Left lung (tissue), 10 donors: ENCODE results near the gene FIGNL1. TPM values are rescaled to one million over a fixed set of nuclear protein-coding genes. Genes with fewer than 3 reads are reported as not detected.
A peak's percentile ranks its signal among the peaks of the same experiment; 100 is the strongest.

Experiments used
- ATAC-seq: fragments of 200-7000 bp; cut with Tn5 transposase; one replicate; pipeline ENCODE4 v1.9.1; 2020; ENCODE audit warnings: moderate library complexity
- DNase-seq, 4 donors: peaks; one replicate each; pipeline ENCODE4 v3.0.0-alpha.2; 2013 to 2020
- H3K27ac ChIP-seq, 2 donors: fragments of 200-600 bp; sonication (generic) in 1 of 2; one replicate each; pipeline versions ENCODE4 v1.5.0 to v1.8.0; 2020 to 2021
- H3K27me3 ChIP-seq, 2 donors: fragments of 200-600 bp; sonication (generic) in 1 of 2; one replicate each; pipeline versions ENCODE4 v1.5.0 to v1.8.0; 2020 to 2021
- H3K36me3 ChIP-seq, 2 donors: fragments of 200-600 bp; sonication (generic) in 1 of 2; one replicate each; pipeline versions ENCODE4 v1.5.0 to v1.8.0; 2020 to 2021
- H3K4me1 ChIP-seq, 2 donors: fragments of 200-600 bp; one replicate each; pipeline ENCODE4 v1.8.0; 2021
- H3K4me3 ChIP-seq, 2 donors: fragments of 200-600 bp; sonication (generic) in 1 of 2; one replicate each; pipeline versions ENCODE4 v1.5.0 to v1.8.0; 2020 to 2021; ENCODE audit warnings: mild to moderate bottlenecking in 1 of 2
- H3K9me3 ChIP-seq, 2 donors: fragments of 200-600 bp; sonication (generic) in 1 of 2; one replicate each; pipeline versions ENCODE4 v1.5.0 to v1.8.0; 2020 to 2021
- CTCF ChIP-seq, 2 donors: fragments of 200-600 bp; sonication (generic) in 1 of 2; IDR thresholded peaks; one replicate each; pipeline versions ENCODE4 v1.5.0 to v1.8.0; 2021; ENCODE audit warnings: antibody characterized with exemption in 2 of 2
- intact Hi-C, 2 donors: fragments of 100-400 bp; cut with DNase I; formaldehyde crosslinking; loops; one replicate each; pipeline versions ENCODE4 v1.11.2 to v1.14.2; 2022
- polyA plus RNA-seq, 6 donors: library from polyadenylated mRNA; unstranded; fragments of 120-200 nt; gene quantifications; one replicate each; pipeline ENCODE4 v1.2.1, GENCODE V29; 2013; ENCODE audit not compliant: insufficient read length in 6 of 6
- total RNA-seq, 2 donors: library from RNA; stranded (reverse); fragmentation: NEBNext Ultra II Directional; extraction: Animal tissue kit (Norgen Biotek cat#: 25700); gene quantifications; one replicate each; pipeline ENCODE4 v1.2.1, GENCODE V29; 2021
- donor health status: DM: no; HTN: yes; CAD: no.
- donor health status: DM: no; HTN: no; CAD: no.

The FIGNL1 gene
- total and polyA plus RNA-seq, 8 donors, result 12.0 to 44.8 (median 38.3) TPM

- no peaks in the 10 kb centered on the region for H3K4me1 ChIP-seq
- no peak overlapping the region for H3K4me3 ChIP-seq
- H3K27ac ChIP-seq, result no peak overlapping the region
- ATAC-seq (no peak), DNase-seq (no peak)
- no peaks in the 10 kb centered on the region for H3K27me3 ChIP-seq
- H3K9me3 ChIP-seq, result no peaks in the 10 kb centered on the region
- no peak for TF ChIP-seq CTCF (IDR thresholded peaks at IDR 0.05)
- intact Hi-C loops, result no loop called here
- H3K36me3 ChIP-seq, result no peaks in the 10 kb centered on the region
Observed at GRCh38 chr7:50488379-50488778, 38.2 kb upstream of the FIGNL1 start.

GRCh38 chr7:50486512-50486911 is 36.4 kb upstream of the FIGNL1 start:
- no peak for TF ChIP-seq CTCF (IDR thresholded peaks at IDR 0.05)
- Histone ChIP-seq H3K27ac (no peak overlapping the region), H3K36me3 (no peaks in the 10 kb centered on the region), H3K9me3 (no peaks in the 10 kb centered on the region), H3K4me1 (no peaks in the 10 kb centered on the region), H3K27me3 (no peaks in the 10 kb centered on the region), H3K4me3 (no peak overlapping the region)
- DNase-seq, result no peak
- ATAC-seq, result no peak
- intact Hi-C loops, result no loop called here

GRCh38 chr7:50481867-50482266 is 31.7 kb upstream of the FIGNL1 start:
- H3K36me3 ChIP-seq, result no peaks in the 10 kb centered on the region
- H3K4me3 ChIP-seq, result no peak overlapping the region
- no peaks in the 10 kb centered on the region for H3K27me3 ChIP-seq
- intact Hi-C loops, result no loop called here
- ATAC-seq (no peak), DNase-seq (no peak)
- no peaks in the 10 kb centered on the region for H3K9me3 ChIP-seq
- H3K4me1 ChIP-seq, result no peaks in the 10 kb centered on the region
- H3K27ac ChIP-seq, result no peak overlapping the region
- no peak for TF ChIP-seq CTCF (IDR thresholded peaks at IDR 0.05)

GRCh38 chr7:50480797-50481196 is 30.6 kb upstream of the FIGNL1 start:
- DNase-seq (no peak), ATAC-seq (peak; percentile 38)
- Histone ChIP-seq H3K27ac (no peak overlapping the region), H3K36me3 (no peaks in the 10 kb centered on the region), H3K4me1 (no peaks in the 10 kb centered on the region), H3K9me3 (no peaks in the 10 kb centered on the region), H3K27me3 (no peaks in the 10 kb centered on the region), H3K4me3 (no peak overlapping the region)
- TF ChIP-seq CTCF (IDR thresholded peaks at IDR 0.05), result no peak
- intact Hi-C loops, result no loop called here

GRCh38 chr7:50479743-50480517 is 29.8 kb upstream of the FIGNL1 start:
- Histone ChIP-seq H3K27ac (no peak overlapping the region), H3K27me3 (no peaks in the 10 kb centered on the region), H3K4me3 (no peak overlapping the region), H3K36me3 (no peaks in the 10 kb centered on the region), H3K9me3 (no peaks in the 10 kb centered on the region), H3K4me1 (no peaks in the 10 kb centered on the region)
- ATAC-seq, result peak; percentile 85
- intact Hi-C loops, result no loop called here
- peak in 1 of 4 donors; percentile 21 for DNase-seq
- no peak for TF ChIP-seq CTCF (IDR thresholded peaks at IDR 0.05)
